Muscle of leg (tissue), 11 donors: ENCODE results near the gene RILP. TPM values are rescaled to one million over a fixed set of nuclear protein-coding genes. Genes with fewer than 3 reads are reported as not detected.
A peak's percentile ranks its signal among the peaks of the same experiment; 100 is the strongest.

ENCODE experiments used
- DNase-seq: peaks from one replicate; pipeline ENCODE4 v3.0.0; 2013
- H3K27ac ChIP-seq: one replicate; pipeline ENCODE4 v1.5.1; 2013; ENCODE audit warnings: mild to moderate bottlenecking, low read length, control low read depth
- H3K27me3 ChIP-seq: one replicate; pipeline ENCODE4 v1.6.1; 2013; ENCODE audit warnings: low read length; ENCODE audit not compliant: control insufficient read depth, insufficient read depth
- H3K36me3 ChIP-seq: one replicate; pipeline ENCODE4 v1.6.1; 2013; ENCODE audit warnings: low read length; ENCODE audit not compliant: control insufficient read depth, insufficient read depth
- H3K4me1 ChIP-seq: one replicate; pipeline ENCODE4 v1.6.1; 2013; ENCODE audit warnings: low read length; ENCODE audit not compliant: control insufficient read depth, insufficient read depth
- H3K4me3 ChIP-seq: one replicate; pipeline ENCODE4 v1.5.1; 2013; ENCODE audit warnings: low read length, control low read depth
- H3K9me3 ChIP-seq: replicated peaks from 2 replicates; pipeline ENCODE4 v1.6.1; 2013; ENCODE audit warnings: low read depth, low read length; ENCODE audit not compliant: control insufficient read depth
- WGBS: methylation state at CpG from one replicate; pipeline ENCODE4 v1.1.5; 2013; ENCODE audit warnings: missing lambda C conversion rate; ENCODE audit not compliant: insufficient coverage; 5-methylcytosine and 5-hydroxymethylcytosine counted together
- polyA plus RNA-seq, 8 donors: library from polyadenylated mRNA; unstranded; fragments of 120-200 nt; gene quantifications; one replicate each; pipeline versions ENCODE4 v1.2.1 to v1.2.3, GENCODE V29; 2013; ENCODE audit warnings: inconsistent platforms in 1 of 8, low replicate concordance in 1 of 8; ENCODE audit not compliant: insufficient read length in 8 of 8, insufficient read depth in 1 of 8
- total RNA-seq: library from RNA; stranded (reverse); fragments of 120-200 nt; gene quantifications from one replicate; pipeline ENCODE4 v1.2.4, GENCODE V29; 2013

The RILP gene
- total and polyA plus RNA-seq, 9 donors: 4.0 to 5.7 (median 4.6) TPM

- peaks cover 34% of the 10 kb centered on the region for H3K4me1 ChIP-seq
- WGBS: 62% methylated on average over 13 of the region's 23 CpGs
- peak; percentile 43 for DNase-seq
- H3K4me3 ChIP-seq: no peak overlapping the region
- no peak overlapping the region for H3K27ac ChIP-seq
- H3K27me3 ChIP-seq: peaks cover 6% of the 10 kb centered on the region
- no peaks in the 10 kb centered on the region for H3K9me3 ChIP-seq
- H3K36me3 ChIP-seq: peaks cover 7% of the 10 kb centered on the region
Observed at GRCh38 chr17:1640329-1641064, 9.2 kb downstream of the RILP start.

- Histone ChIP-seq H3K27me3 (peaks cover 6% of the 10 kb centered on the region), H3K9me3 (no peaks in the 10 kb centered on the region), H3K36me3 (peaks cover 7% of the 10 kb centered on the region), H3K27ac (no peak overlapping the region), H3K4me1 (peaks cover 27% of the 10 kb centered on the region), H3K4me3 (no peak overlapping the region)
- no peak for DNase-seq
- 79% methylated on average over 8 of the region's 11 CpGs for WGBS
Observed at GRCh38 chr17:1639549-1640180, 10.0 kb downstream of the RILP start.

- H3K27ac ChIP-seq: no peak overlapping the region
- no peaks in the 10 kb centered on the region for H3K27me3 ChIP-seq
- peaks cover 7% of the 10 kb centered on the region for H3K36me3 ChIP-seq
- no peak overlapping the region for H3K4me3 ChIP-seq
- 75% methylated on average over 14 of the region's 19 CpGs for WGBS
- no peaks in the 10 kb centered on the region for H3K9me3 ChIP-seq
- DNase-seq: no peak
- H3K4me1 ChIP-seq: peaks cover 18% of the 10 kb centered on the region
Observed at GRCh38 chr17:1638624-1639300, 10.9 kb downstream of the RILP start.

- H3K27me3 ChIP-seq: no peaks in the 10 kb centered on the region
- 17% methylated on average over 17 of the region's 17 CpGs for WGBS
- no peak overlapping the region for H3K4me3 ChIP-seq
- H3K27ac ChIP-seq: no peak overlapping the region
- DNase-seq: peak; percentile 32
- peaks cover 7% of the 10 kb centered on the region for H3K36me3 ChIP-seq
- no peaks in the 10 kb centered on the region for H3K9me3 ChIP-seq
- peaks cover 17% of the 10 kb centered on the region for H3K4me1 ChIP-seq
Observed at GRCh38 chr17:1638171-1638590, 11.5 kb downstream of the RILP start.

DNA sequence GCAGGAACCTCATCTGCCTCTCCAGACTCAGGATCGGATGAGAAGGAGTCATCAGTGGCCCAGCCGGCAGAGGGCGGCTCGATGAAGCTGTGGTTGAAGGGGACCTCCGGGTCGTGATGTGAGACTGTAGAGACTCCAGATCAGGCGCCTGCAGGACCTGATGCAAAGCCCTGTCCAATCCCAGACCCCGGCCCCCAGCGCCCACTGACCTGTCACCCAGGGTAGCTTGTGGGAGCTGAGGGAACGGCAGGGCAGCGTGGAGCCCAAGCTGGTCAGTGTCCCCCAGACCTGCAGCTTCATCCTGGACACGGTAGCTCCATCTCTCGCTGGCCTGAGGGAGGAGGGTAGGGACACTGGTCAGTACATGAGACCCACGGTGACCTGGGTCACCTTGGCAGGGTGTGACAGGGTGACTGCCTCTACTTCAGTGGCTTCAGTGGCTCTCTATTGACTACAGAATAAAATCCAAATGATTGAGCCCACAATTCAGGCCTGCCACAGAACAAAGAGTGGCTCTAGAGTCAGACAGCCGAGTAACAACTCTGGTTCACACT lies 12.9 kb downstream of the RILP start:
- WGBS: 83% methylated on average over 14 of the region's 15 CpGs
- H3K27ac ChIP-seq: no peak overlapping the region
- peaks cover 7% of the 10 kb centered on the region for H3K36me3 ChIP-seq
- no peaks in the 10 kb centered on the region for H3K9me3 ChIP-seq
- H3K4me3 ChIP-seq: no peak overlapping the region
- no peak for DNase-seq
- H3K27me3 ChIP-seq: no peaks in the 10 kb centered on the region
- H3K4me1 ChIP-seq: peaks cover 17% of the 10 kb centered on the region

- no peak for DNase-seq
- 84% methylated on average over 6 of the region's 10 CpGs for WGBS
- Histone ChIP-seq H3K4me3 (no peak overlapping the region), H3K27ac (no peak overlapping the region), H3K27me3 (peaks cover 3% of the 10 kb centered on the region), H3K4me1 (peaks cover 16% of the 10 kb centered on the region), H3K9me3 (no peaks in the 10 kb centered on the region), H3K36me3 (peaks cover 7% of the 10 kb centered on the region)
Observed at GRCh38 chr17:1635675-1636465, 13.8 kb downstream of the RILP start.

- Histone ChIP-seq H3K4me1 (peaks cover 10% of the 10 kb centered on the region), H3K9me3 (no peaks in the 10 kb centered on the region), H3K27ac (no peak overlapping the region), H3K4me3 (no peak overlapping the region), H3K36me3 (peaks cover 7% of the 10 kb centered on the region), H3K27me3 (peaks cover 10% of the 10 kb centered on the region)
- no peak for DNase-seq
- WGBS: 93% methylated on average over 44 of the region's 45 CpGs
Observed at GRCh38 chr17:1634841-1635650, 14.6 kb downstream of the RILP start.

GRCh38 chr17:1630662-1631061 lies 19.0 kb downstream of the RILP start:
- 83% methylated on average over 3 of the region's 4 CpGs for WGBS
- peaks cover 38% of the 10 kb centered on the region for H3K27me3 ChIP-seq
- H3K4me1 ChIP-seq: peaks cover 20% of the 10 kb centered on the region
- no peak overlapping the region for H3K4me3 ChIP-seq
- DNase-seq: no peak
- H3K27ac ChIP-seq: no peak overlapping the region
- no peaks in the 10 kb centered on the region for H3K36me3 ChIP-seq
- no peaks in the 10 kb centered on the region for H3K9me3 ChIP-seq
